Cardiac atrium fibroblast (primary cell): ENCODE measurements around the gene MYO16. TPM values are rescaled to one million over a fixed set of nuclear protein-coding genes. Genes with fewer than 3 reads are reported as not detected.

Experiments used
- total RNA-seq: library from RNA; depleted of rRNA; stranded (reverse); fragments of >200 nt; gene quantifications from 2 replicates; pipeline ENCODE4 v1.2.3, GENCODE V29; 2015

MYO16 gene
- 0.16 and 0.72 TPM in 2 replicates for total RNA-seq

GRCh38 chr13:108629181-108629752, at the start of gene MYO16:
TSS of gene MYO16 (plus strand) at chr13:108629611. CDS start at chr13:108629845, 234 bp downstream.

